Neural cell (in vitro differentiated cells): ENCODE data around the gene NUP210L. TPM values are rescaled to one million over a fixed set of nuclear protein-coding genes. Genes with fewer than 3 reads are reported as not detected.
"Not testable (repeated sequence)": the region's sequence is repeated elsewhere in the genome, so short reads cannot be mapped to it uniquely, and the experiment has no call there.

Experiments
- H2AFZ ChIP-seq: fragments of 200-600, 300-800 bp; sonication (generic), shearing (Covaris generic); 2 replicates; pipeline ENCODE4 v1.6.0; 2014; ENCODE audit warnings: low read depth, mild to moderate bottlenecking, antibody characterized with exemption, low read length, moderate library complexity
- H3F3A ChIP-seq: fragments of 200-600 bp; shearing (Covaris generic); 2 replicates; pipeline ENCODE4 v1.6.1; 2016; ENCODE audit warnings: mild to moderate bottlenecking, moderate library complexity, mixed read lengths, antibody characterized with exemption, low read length; ENCODE audit not compliant: insufficient read depth, poor library complexity, severe bottlenecking
- H3K27ac ChIP-seq: fragments of 200-600, 300-800 bp; sonication (generic), shearing (Covaris generic); 2 replicates; pipeline ENCODE4 v1.5.1; 2014; ENCODE audit warnings: mild to moderate bottlenecking, low read length, moderate library complexity
- H3K27me3 ChIP-seq: fragments of 300-800, 200-600 bp; sonication (generic), shearing (Covaris generic); 2 replicates; pipeline ENCODE4 v1.6.0; 2014; ENCODE audit warnings: mild to moderate bottlenecking, low read depth, low read length, moderate library complexity; ENCODE audit not compliant: insufficient read depth
- H3K36me3 ChIP-seq: fragments of 300-800, 200-600 bp; sonication (generic), shearing (Covaris generic); 2 replicates; pipeline ENCODE4 v1.5.1; 2014; ENCODE audit warnings: mild to moderate bottlenecking, antibody characterized with exemption, low read length, moderate library complexity; ENCODE audit not compliant: insufficient read depth
- H3K4me2 ChIP-seq: fragments of 300-800, 200-600 bp; sonication (generic), shearing (Covaris generic); 2 replicates; pipeline ENCODE4 v1.6.0; 2014; ENCODE audit warnings: mild to moderate bottlenecking, low read length
- H3K4me3 ChIP-seq: fragments of 300-800, 200-600 bp; sonication (generic), shearing (Covaris generic); 2 replicates; pipeline ENCODE4 v1.5.1; 2014; ENCODE audit warnings: mild to moderate bottlenecking, low read length, moderate library complexity
- H3K79me2 ChIP-seq: fragments of 200-600 bp; shearing (Covaris generic); replicated peaks from 2 replicates; pipeline ENCODE4 v1.6.0; 2014; ENCODE audit warnings: mild to moderate bottlenecking, low read length, moderate library complexity; ENCODE audit not compliant: insufficient read depth
- H3K9ac ChIP-seq: fragments of 300-800, 200-600 bp; sonication (generic), shearing (Covaris generic); 2 replicates; pipeline ENCODE4 v1.6.1; 2016; ENCODE audit warnings: mild to moderate bottlenecking, low read length, mixed read lengths
- H3K9me2 ChIP-seq: fragments of 200-600 bp; shearing (Covaris generic); 2 replicates; pipeline ENCODE4 v1.6.1; 2016; ENCODE audit warnings: mild to moderate bottlenecking, low read length, mixed read lengths; ENCODE audit not compliant: insufficient read depth
- H3K9me3 ChIP-seq: fragments of 200-600, 300-800 bp; sonication (generic), shearing (Covaris generic); 2 replicates; pipeline ENCODE4 v1.6.1; 2016; ENCODE audit warnings: mild to moderate bottlenecking, mixed run types, low read length, moderate library complexity, mixed read lengths
- H4K20me1 ChIP-seq: fragments of 200-600 bp; shearing (Covaris generic); 2 replicates; pipeline ENCODE4 v1.6.1; 2016; ENCODE audit warnings: mild to moderate bottlenecking, mixed run types; ENCODE audit not compliant: insufficient read depth
- CTCF ChIP-seq: fragments of 450-650 bp; IDR thresholded peaks from 2 replicates; pipeline ENCODE4 v1.5.1; 2014; ENCODE audit warnings: antibody characterized with exemption, mild to moderate bottlenecking, moderate library complexity; ENCODE audit not compliant: poor library complexity, severe bottlenecking
- EP300 ChIP-seq: fragments of 450-650 bp; conservative IDR thresholded peaks from 2 replicates; pipeline ENCODE4 v1.6.1; 2014; ENCODE audit warnings: antibody characterized with exemption, mild to moderate bottlenecking, moderate library complexity; ENCODE audit not compliant: poor library complexity, severe bottlenecking
- EZH2 ChIP-seq: fragments of 200-600, 300-800 bp; shearing (Covaris generic), sonication (generic); IDR thresholded peaks from 2 replicates; pipeline ENCODE4 v1.6.1; 2014; ENCODE audit warnings: antibody characterized with exemption, low read length, borderline replicate concordance, mild to moderate bottlenecking; ENCODE audit not compliant: insufficient read depth, poor library complexity, severe bottlenecking
- MXI1 ChIP-seq: fragments of 450-650 bp; conservative IDR thresholded peaks from 2 replicates; pipeline ENCODE4 v1.6.1; 2014; ENCODE audit warnings: antibody characterized with exemption, mild to moderate bottlenecking; ENCODE audit not compliant: poor library complexity, severe bottlenecking
- POLR2AphosphoS5 ChIP-seq: IDR thresholded peaks from 2 replicates; pipeline ENCODE4 v1.6.1; 2012
- RAD21 ChIP-seq: fragments of 450-650 bp; conservative IDR thresholded peaks from 2 replicates; pipeline ENCODE4 v1.6.1; 2014; ENCODE audit warnings: antibody characterized with exemption, mild to moderate bottlenecking, moderate library complexity
- REST ChIP-seq: IDR thresholded peaks from 2 replicates; pipeline ENCODE4 v1.6.1; 2012; ENCODE audit warnings: borderline replicate concordance
- SMC3 ChIP-seq: fragments of 450-650 bp; conservative IDR thresholded peaks from 2 replicates; pipeline ENCODE4 v1.6.1; 2014; ENCODE audit warnings: antibody characterized with exemption, mild to moderate bottlenecking, moderate library complexity; ENCODE audit not compliant: poor library complexity
- TAF1 ChIP-seq: IDR thresholded peaks from 2 replicates; pipeline ENCODE4 v1.6.1; 2012; ENCODE audit warnings: low read depth
- polyA plus RNA-seq: library from polyadenylated mRNA; depleted of rRNA; stranded (reverse); fragments of >200 nt; gene quantifications from 2 replicates; pipeline ENCODE4 v1.2.3, GENCODE V29; 2014

NUP210L gene
- polyA plus RNA-seq, 1 donor from 2014 or later: 0.09 TPM

- H3K36me3 ChIP-seq, H2AFZ ChIP-seq, H3K27ac ChIP-seq, H3K9me2 ChIP-seq, H3K4me3 ChIP-seq, H3K79me2 ChIP-seq, H3K27me3 ChIP-seq, H3K9me3 ChIP-seq, H3F3A ChIP-seq, H4K20me1 ChIP-seq, H3K9ac ChIP-seq, H3K4me2 ChIP-seq: not testable (repeated sequence)
Observed at GRCh38 chr1:154100141-154100540, 54.7 kb downstream of the NUP210L start.

- no peaks in the 10 kb centered on the region for H3K79me2 ChIP-seq
- H3K9me2 ChIP-seq: no peaks in the 10 kb centered on the region
- TF ChIP-seq REST: no peak
- TF ChIP-seq RAD21: no peak
- TF ChIP-seq CTCF: no peak
- no peak for TF ChIP-seq TAF1
- TF ChIP-seq MXI1: no peak
- no peak for TF ChIP-seq EP300
- no peaks in the 10 kb centered on the region for H3K9me3 ChIP-seq
- H3K27ac ChIP-seq: no peak overlapping the region
- no peaks in the 10 kb centered on the region for H3F3A ChIP-seq
- H4K20me1 ChIP-seq: no peaks in the 10 kb centered on the region
- H3K4me3 ChIP-seq: no peak overlapping the region
- H3K27me3 ChIP-seq: no peaks in the 10 kb centered on the region
- H3K36me3 ChIP-seq: no peaks in the 10 kb centered on the region
- H3K4me2 ChIP-seq: no peak overlapping the region
- no peak overlapping the region for H2AFZ ChIP-seq
- H3K9ac ChIP-seq: no peak overlapping the region
Observed at GRCh38 chr1:154097873-154098272, 57.0 kb downstream of the NUP210L start.

DNA sequence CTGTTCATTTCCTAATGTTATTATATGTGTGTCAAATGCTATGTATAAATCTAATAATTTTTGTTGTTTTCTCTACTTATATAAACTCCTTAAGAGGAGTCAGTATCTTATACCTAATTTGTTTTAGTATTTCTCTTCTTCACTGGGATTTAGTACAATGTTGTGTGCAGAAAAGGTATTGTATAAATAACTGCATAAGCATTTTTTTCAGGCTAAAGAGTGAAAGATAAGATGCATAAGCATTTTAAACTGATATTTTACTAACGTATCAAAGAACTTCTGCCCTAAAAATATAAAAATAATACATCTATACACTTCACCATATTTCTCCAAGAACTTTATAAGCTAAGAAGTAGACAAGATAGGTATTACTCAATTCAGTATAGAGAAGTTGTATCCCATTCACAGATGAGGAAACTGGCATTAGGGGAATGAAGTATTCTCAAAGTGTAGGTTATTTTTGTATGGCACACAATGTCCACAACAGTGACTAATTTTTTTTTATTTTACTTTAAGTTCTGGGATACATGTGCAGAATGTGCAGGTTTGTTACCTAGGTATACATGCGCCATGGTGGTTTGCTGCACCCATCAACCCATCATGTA, 59.3 kb downstream of the NUP210L start:
- Histone ChIP-seq H3K9ac (no peak overlapping the region), H3F3A (no peaks in the 10 kb centered on the region), H3K4me3 (no peak overlapping the region), H3K9me3 (no peaks in the 10 kb centered on the region), H2AFZ (no peak overlapping the region), H3K36me3 (no peaks in the 10 kb centered on the region), H3K79me2 (no peaks in the 10 kb centered on the region), H3K27me3 (no peaks in the 10 kb centered on the region), H3K9me2 (no peaks in the 10 kb centered on the region), H3K27ac (no peak overlapping the region), H4K20me1 (no peaks in the 10 kb centered on the region), H3K4me2 (no peak overlapping the region)
- TF ChIP-seq MXI1 (no peak), CTCF (no peak), EP300 (no peak), TAF1 (no peak), EZH2 (no peak), REST (no peak), POLR2AphosphoS5 (no peak), SMC3 (no peak), RAD21 (no peak)
